GM18519 (cell line): Measurements from ENCODE around the gene UNC13A.

Experiments used
- ATAC-seq: cut with Tn5 transposase; IDR thresholded peaks from one replicate; pipeline ENCODE4 v1.9.1; 2021; ENCODE audit warnings: mild to moderate bottlenecking, moderate library complexity; ENCODE audit not compliant: unreplicated experiment, low FRiP score

UNC13A gene

DNA sequence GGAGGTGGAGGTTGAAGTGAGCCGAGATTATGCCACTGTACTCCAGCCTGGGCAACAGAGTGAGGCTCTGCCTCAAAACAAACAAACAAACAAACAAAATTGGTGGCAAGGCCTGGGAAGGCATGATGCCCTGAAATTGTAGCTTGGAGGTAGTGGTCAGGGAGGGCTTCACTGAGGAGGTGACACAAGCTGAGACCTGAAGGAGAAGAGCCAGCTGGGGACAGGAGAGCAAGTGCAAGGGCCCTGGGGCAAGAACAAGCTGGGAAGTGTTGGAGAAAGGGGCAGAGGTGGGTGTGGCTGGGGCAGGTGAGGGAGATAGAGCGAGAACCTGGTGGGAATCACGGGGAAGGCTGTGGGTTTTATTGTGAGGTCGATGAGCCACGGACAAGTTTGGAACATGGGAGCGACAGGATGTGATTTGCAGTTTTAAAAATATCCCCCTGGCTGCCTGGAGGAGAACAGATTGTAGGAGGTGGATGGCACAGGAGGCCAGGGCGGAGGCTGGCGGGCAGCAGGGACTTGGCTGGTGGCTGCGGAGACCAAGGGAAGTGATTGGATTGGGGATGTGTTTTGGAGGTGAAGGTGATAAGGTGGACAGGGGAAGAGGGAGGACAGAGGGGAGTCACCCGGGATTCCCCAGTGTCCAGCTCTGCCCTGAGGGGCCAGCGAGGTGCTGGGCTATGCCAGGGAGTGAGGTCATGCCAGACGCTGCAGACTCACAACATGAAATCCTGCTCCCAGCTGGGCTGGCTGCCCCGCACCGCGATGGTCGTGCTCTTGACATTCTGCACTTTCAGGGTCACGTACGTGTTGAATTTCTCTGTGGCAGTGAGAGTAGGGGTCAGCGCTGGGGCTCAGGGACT is 14.0 kb downstream of the UNC13A start:
- no peak for ATAC-seq

- ATAC-seq: no peak
These were observed 16.2 kb downstream of the UNC13A start for GRCh38 chr19:17671906-17672305.

DNA sequence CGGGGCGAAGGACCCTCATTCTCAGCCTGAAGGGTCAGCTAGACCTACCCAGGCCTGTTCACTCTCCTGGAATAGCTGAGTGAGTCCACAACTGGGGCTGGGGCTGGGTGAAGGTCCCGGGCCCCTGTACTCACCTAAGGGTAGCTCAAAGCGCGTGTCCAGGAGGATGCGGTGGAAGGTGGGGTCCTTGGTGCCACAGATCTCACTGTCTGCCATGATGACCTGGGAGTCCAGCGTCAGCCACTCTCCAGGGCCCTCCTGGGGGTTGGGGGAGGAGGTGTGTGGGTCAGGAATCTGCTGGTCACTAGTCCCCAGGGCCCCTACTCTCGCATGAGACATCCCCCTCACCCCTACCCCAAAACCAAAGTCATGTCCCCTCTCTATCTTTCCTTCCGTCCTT is 18.7 kb downstream of the UNC13A start:
- no peak for ATAC-seq

GRCh38 chr19:17665058-17665457 is 23.1 kb downstream of the UNC13A start:
- no peak for ATAC-seq

- ATAC-seq: no peak
These were observed 28.2 kb downstream of the UNC13A start for GRCh38 chr19:17659996-17660395.

- ATAC-seq: no peak
These were observed 29.5 kb downstream of the UNC13A start for GRCh38 chr19:17658666-17659065.

DNA sequence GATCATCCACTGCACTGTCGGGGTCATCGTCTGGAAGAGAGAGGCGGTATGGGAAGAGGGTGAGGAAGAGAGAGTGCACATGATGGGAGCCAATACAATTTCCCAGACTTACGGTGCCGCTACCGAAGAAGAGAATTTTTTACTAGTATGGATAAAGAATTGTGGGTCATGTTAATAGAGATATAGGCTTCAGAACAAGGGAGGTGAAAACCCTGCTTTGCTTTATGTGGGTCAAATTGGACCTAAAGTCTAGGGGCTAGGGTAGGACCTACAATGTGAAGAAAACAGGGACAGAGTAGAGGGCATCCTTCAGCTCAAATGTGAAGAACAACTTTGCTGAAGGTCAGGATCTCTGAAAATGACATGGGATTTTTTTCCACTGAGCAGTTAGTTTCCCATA is 29.9 kb downstream of the UNC13A start:
- ATAC-seq: no peak

GRCh38 chr19:17656970-17657369 is 31.2 kb downstream of the UNC13A start:
- no peak for ATAC-seq

DNA sequence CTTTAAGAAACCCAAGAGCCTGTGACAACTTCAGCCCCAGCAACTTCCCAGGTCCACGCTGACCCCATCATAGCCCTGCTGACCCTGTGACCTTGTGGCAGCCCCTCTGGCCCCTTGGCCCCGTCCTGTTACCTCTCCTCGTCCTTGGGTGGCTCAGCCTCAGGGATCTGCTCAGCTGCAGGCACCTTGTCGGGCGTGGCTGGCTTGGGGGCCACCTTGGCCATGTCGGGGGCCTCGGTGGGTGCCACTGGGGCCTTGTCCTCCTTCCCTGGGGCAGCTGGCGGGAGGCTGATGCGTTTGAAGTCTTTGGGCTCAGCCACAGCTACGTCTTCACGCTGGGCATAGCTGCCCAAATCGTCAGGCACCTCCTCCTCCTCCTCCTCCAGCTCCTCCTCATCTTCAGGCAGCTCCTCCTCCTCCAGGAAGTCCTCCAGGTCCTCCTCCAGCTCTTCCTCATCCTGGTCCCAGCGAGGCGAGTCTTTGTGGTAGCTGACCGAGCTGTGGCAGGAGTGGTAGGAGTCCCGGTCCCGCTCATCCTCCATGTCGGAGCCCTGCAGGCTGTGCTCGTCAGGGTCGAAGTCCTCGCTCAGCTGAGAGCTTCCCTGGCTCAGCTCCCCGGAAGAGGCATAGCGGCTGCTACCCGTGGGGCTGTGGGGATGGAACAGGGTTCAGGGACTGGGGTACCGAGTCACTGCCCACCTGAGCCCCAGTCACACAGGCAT is 32.2 kb downstream of the UNC13A start:
- ATAC-seq: no peak

DNA sequence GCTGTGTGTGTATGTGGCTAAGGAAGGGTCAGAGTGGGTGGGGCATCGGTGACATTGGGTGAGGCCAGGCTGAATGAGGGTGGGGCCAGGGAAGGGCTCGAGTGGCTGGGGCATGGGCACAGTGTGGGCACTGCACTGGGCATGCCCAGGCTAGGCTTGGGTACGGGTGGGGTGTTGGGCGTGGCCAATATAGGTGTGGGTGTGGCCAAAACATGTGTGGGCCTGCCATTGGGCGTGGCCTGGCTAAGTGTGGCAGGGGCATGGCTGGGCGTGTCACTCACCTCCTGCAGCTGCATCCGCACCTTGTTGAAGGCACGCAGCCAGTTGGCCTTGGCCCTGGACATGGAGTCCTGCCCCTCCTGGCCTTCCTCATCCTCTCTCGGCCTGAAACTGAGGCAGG is 33.2 kb downstream of the UNC13A start:
- no peak for ATAC-seq

DNA sequence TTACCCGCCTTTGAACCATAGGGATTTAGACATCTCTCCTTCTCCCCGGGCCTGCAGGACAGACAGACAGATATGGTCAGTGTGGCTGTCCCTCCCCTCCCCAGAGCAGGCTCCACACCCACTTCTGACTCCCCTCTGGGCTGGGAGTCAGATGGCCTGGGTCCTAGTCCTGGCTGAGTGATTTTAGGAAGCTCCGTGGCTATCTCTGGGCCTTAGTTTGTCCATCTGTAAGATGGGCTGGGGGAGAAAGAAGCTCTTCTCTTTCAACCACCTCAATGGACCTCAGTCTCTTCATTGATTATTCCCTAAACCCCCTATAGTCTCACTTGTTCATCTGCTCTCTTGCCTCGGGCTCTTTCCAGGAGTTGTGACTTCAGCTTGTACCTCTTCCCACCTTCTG is 35.5 kb downstream of the UNC13A start:
- ATAC-seq: no peak

DNA sequence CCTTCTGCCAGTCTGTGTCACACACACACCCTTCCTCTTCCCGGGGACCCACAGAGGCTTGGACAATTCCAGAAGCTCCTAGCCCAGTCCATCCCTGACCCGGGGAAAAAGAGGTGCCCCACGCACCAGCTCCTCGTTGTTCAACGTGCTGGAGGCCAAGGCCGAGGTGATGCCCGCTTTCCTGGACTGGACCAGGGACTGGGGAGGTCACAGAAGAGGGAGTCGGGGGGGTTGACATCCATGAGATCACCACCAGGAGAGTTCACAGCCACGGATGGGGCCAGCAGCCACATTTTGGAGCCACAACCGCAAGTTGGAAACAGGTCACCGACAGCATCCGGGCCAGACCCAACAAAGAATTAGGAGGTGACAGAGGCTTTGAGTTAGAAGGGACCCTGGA is 39.4 kb downstream of the UNC13A start:
- ATAC-seq: no peak

GRCh38 chr19:17648097-17648660 is 40.0 kb downstream of the UNC13A start:
- no peak for ATAC-seq

GRCh38 chr19:17647071-17648020 is 40.8 kb downstream of the UNC13A start:
- ATAC-seq: no peak

GRCh38 chr19:17646441-17646840 is 41.7 kb downstream of the UNC13A start:
- ATAC-seq: no peak

GRCh38 chr19:17645339-17645963 is 42.7 kb downstream of the UNC13A start:
- no peak for ATAC-seq

GRCh38 chr19:17642656-17643055 is 45.5 kb downstream of the UNC13A start:
- ATAC-seq: no peak

- ATAC-seq: no peak
These were observed 46.3 kb downstream of the UNC13A start for GRCh38 chr19:17641846-17642245.

- ATAC-seq: no peak
These were observed 47.0 kb downstream of the UNC13A start for GRCh38 chr19:17641181-17641580.

DNA sequence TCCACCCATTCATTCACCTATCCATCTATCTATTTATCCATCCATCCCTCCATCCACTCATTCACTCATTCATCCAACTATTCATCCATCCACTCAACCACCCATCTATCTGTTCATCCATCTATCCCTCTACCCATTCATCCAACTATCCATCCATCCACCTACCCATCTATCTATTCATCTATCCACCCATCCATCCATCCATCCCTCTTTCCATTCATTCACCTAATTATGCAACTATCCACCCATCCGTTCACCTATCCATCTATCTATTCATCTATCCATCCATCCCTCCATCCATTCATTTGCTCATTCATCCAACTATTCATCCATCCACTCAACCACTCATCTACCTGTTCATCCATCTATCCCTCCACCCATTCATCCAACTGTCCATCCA is 54.5 kb downstream of the UNC13A start:
- ATAC-seq: no peak
